Activated CD4-positive, alpha-beta T cell treated with anti-CD3 and anti-CD28 coated beads for 36 hours (primary cell): ENCODE measurements around the gene OR6X1. TPM values are rescaled to one million over a fixed set of nuclear protein-coding genes. Genes with fewer than 3 reads are reported as not detected.
"Not testable (repeated sequence)": the region's sequence is repeated elsewhere in the genome, so short reads cannot be mapped to it uniquely, and the experiment has no call there.

Experiments
- ATAC-seq: fragments of 200-7000 bp; cut with Tn5 transposase; one replicate; pipeline ENCODE4 v1.10.0; 2021; ENCODE audit warnings: mild to moderate bottlenecking, moderate library complexity
- CTCF ChIA-PET: fragments of 350-600 bp; sonication (Branson Sonifier 250); formaldehyde crosslinking; loops from one replicate; lab custom pipeline; 2021; ENCODE audit warnings: antibody characterized with exemption; lab: Charles Lee
- POLR2A ChIA-PET: fragments of 350-600 bp; sonication (Branson Sonifier 250); formaldehyde crosslinking; loops from one replicate; lab custom pipeline; 2021; ENCODE audit warnings: antibody characterized with exemption, inconsistent platforms; lab: Charles Lee
- DNase-seq: peaks from one replicate; pipeline ENCODE4 v3.0.0-alpha.2; 2020
- H3K27ac Mint-ChIP-seq: one replicate; pipeline ENCODE4 v1.8.0; 2021; ENCODE audit warnings: mixed read lengths
- H3K27me3 Mint-ChIP-seq: one replicate; pipeline ENCODE4 v1.8.0; 2021; ENCODE audit warnings: mixed read lengths
- H3K36me3 Mint-ChIP-seq: one replicate; pipeline ENCODE4 v1.8.0; 2021; ENCODE audit warnings: low read depth, mixed read lengths
- H3K4me1 Mint-ChIP-seq: one replicate; pipeline ENCODE4 v1.8.0; 2021; ENCODE audit warnings: mixed read lengths
- H3K4me3 Mint-ChIP-seq: one replicate; pipeline ENCODE4 v1.8.0; 2021; ENCODE audit warnings: mild to moderate bottlenecking, moderate library complexity, mixed read lengths
- H3K9me3 Mint-ChIP-seq: one replicate; pipeline ENCODE4 v1.8.0; 2021; ENCODE audit warnings: low read depth, mixed read lengths
- intact Hi-C, 2 experiments: fragments of 100-400 bp; cut with DNase I in 1 of 2; cut with micrococcal nuclease in 1 of 2; formaldehyde crosslinking; loops; one replicate each; pipeline versions ENCODE4 v1.14.2 to v1.15.1; 2022 to 2024; cut with DNase I, micrococcal nuclease
- total RNA-seq, 2 experiments: library from RNA; stranded (reverse); gene quantifications; one replicate each; pipeline ENCODE4 v1.2.3, GENCODE V29; 2021

Gene OR6X1
- total RNA-seq, 2 experiments from 2014 or later: not detected

- no peaks in the 10 kb centered on the region for H3K4me1 Mint-ChIP-seq
- no peak overlapping the region for H3K27ac Mint-ChIP-seq
- intact Hi-C loops: no loop called here
- peaks cover 28% of the 10 kb centered on the region for H3K9me3 Mint-ChIP-seq
- H3K36me3 Mint-ChIP-seq: peaks cover 60% of the 10 kb centered on the region
- CTCF ChIA-PET: interaction anchor here (0.5 to 1.3 kb wide), 4 partner anchors 14 to 149 kb away, joined by 3 to 5 read pairs (median 4); no protein-coding TSS in a partner anchor
- POLR2A ChIA-PET: no interaction called here
- DNase-seq (no peak), ATAC-seq (no peak)
- no peaks in the 10 kb centered on the region for H3K27me3 Mint-ChIP-seq
- no peak overlapping the region for H3K4me3 Mint-ChIP-seq
Observed at GRCh38 chr11:123729602-123730001, 24.7 kb downstream of the OR6X1 start.

DNA sequence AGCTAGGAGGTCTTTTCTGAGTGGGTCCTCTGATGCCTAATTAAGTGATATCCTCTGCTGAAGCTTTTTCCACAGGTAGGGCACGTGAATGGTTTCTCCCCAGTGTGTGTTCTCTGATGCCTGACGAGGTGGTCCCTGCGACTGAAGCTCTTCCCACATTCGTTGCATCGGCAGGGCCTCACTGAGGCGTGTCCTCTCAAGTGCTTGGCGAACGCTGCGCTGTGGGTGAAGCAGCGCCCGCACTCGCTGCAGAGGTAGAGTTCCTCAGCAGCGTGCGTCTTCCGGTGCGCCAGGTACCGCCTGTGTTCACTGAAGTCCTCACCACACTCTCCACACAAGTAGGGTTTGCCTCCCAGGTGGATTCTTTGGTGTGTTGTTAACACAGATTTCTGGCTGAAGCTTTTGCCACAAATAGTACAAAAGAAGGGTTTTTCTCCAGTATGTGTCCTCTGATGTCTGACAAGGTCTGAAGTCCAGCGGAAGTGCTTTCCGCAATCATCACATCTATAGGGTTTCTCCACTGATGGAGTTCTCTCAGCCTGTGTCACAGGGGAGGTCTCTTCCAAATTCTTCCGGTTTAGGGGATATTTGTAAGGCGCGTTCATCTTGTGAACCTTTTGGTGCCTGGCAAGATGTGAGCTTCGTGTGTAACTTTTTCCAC is 28.2 kb downstream of the OR6X1 start:
- no peaks in the 10 kb centered on the region for H3K27me3 Mint-ChIP-seq
- intact Hi-C loops: loop anchor here in 1 of 2 experiments (1.0 kb wide), 1 partner anchor 16 kb away; no protein-coding TSS in a partner anchor
- CTCF ChIA-PET: interaction anchor here (1.3 kb wide), 1 partner anchor 15 kb away, joined by 4 read pairs; no protein-coding TSS in a partner anchor
- H3K4me3 Mint-ChIP-seq: no peak overlapping the region
- H3K9me3 Mint-ChIP-seq: peaks cover 31% of the 10 kb centered on the region
- DNase-seq (no peak), ATAC-seq (no peak)
- POLR2A ChIA-PET: no interaction called here
- H3K4me1 Mint-ChIP-seq: no peaks in the 10 kb centered on the region
- peaks cover 66% of the 10 kb centered on the region for H3K36me3 Mint-ChIP-seq
- H3K27ac Mint-ChIP-seq: no peak overlapping the region

DNA sequence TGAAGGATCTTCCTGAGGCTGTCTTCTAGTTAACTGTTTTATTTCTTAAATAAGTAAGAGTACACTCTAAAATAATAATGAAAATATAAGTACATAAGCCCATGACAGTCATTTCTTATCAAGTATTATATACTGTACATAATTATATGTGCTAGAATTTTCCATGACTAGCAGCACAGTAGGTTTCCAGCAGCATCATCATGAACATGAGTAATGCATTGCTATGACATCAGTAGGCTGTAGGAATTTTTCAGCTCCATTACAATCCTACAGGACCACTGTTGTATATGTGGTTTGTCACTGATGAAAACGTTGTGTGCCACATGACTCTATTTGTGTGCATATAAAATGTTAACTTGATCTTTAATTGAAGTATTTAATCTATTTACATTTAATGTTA is 34.9 kb downstream of the OR6X1 start:
- peaks cover 14% of the 10 kb centered on the region for H3K27me3 Mint-ChIP-seq
- no peak for ATAC-seq
- H3K4me3 Mint-ChIP-seq: no peak overlapping the region
- peaks cover 13% of the 10 kb centered on the region for H3K36me3 Mint-ChIP-seq
- H3K27ac Mint-ChIP-seq: no peak overlapping the region
- ChIA-PET POLR2A (no interaction called here), CTCF (interaction anchor here (0.8 to 2.7 kb wide), 5 partner anchors 8 to 143 kb away, joined by 3 to 13 read pairs (median 5); no protein-coding TSS in a partner anchor)
- intact Hi-C loops: no loop called here
- H3K4me1 Mint-ChIP-seq: peaks cover 3% of the 10 kb centered on the region
- DNase-seq: no peak
- H3K9me3 Mint-ChIP-seq: peaks cover under 1% of the 10 kb centered on the region

DNA sequence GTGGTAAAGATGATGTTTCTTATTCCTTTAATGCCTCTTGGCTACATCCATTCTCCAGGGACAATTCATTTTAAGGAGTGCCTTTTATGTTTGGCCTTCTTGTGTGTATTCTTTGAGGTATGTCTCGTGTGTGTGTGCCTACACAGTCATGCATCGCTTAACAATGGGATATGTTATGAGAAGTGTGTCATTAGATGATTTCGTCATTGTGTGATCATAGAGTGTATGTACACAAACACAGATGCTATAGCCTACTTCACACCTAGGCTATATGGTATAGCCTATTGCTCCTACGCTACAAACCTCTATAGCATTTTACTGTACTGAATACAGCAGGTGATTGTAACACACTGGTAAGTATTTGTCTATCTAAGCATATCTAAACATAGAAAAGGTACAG is 35.8 kb downstream of the OR6X1 start:
- Mint-ChIP-seq H3K4me3 (no peak overlapping the region), H3K9me3 (no peaks in the 10 kb centered on the region), H3K4me1 (peaks cover 3% of the 10 kb centered on the region), H3K27ac (no peak overlapping the region), H3K27me3 (peaks cover 14% of the 10 kb centered on the region), H3K36me3 (peaks cover 5% of the 10 kb centered on the region)
- intact Hi-C loops: no loop called here
- ChIA-PET POLR2A (no interaction called here), CTCF (interaction anchor here (2.0 to 2.7 kb wide), 2 partner anchors 11 to 15 kb away, joined by 5 to 13 read pairs; no protein-coding TSS in a partner anchor)
- DNase-seq (no peak), ATAC-seq (no peak)

DNA sequence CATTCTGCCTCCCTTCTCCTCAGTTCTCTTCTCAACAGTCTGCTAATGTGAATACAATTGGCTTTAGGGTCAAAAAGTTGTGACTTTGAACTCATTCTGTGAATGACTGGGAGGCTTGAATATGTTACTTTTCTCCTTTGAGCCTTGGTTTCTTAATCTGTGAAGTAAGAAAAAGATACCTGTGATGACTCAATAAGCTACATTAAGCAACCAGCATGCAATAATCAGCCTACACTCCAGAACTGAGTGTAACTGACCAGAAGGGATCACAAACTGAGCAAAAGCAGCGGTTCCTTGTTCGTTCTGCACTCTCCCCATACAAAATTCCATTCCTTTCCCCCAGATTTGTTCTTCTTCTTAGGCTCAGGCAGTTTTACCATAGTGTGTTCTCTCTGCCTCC is 36.3 kb downstream of the OR6X1 start:
- POLR2A ChIA-PET: no interaction called here
- no peak for DNase-seq
- ATAC-seq: peak; percentile 49

DNA sequence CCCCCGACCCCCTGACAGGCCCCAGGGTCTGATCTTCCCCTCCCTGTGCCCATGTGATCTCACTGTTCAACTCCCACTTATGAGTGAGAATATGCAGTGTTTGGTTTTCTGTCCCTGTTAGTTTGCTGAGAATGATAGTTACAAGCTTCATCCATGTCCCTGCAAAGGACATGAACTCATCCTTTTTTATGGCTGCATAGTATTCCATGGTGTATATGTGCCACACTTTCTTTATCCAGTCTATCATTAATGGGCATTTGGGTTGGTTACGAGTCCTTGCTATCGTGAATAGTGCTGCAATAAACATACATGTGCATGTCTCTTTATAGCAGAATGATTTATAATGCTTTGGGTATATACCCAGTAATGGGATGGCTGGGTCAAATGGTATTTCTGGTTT is 41.7 kb downstream of the OR6X1 start:
- H3K36me3 Mint-ChIP-seq, H3K4me3 Mint-ChIP-seq, H3K9me3 Mint-ChIP-seq, intact Hi-C loops, H3K27ac Mint-ChIP-seq, ATAC-seq, H3K4me1 Mint-ChIP-seq, POLR2A ChIA-PET, DNase-seq: not testable (repeated sequence)
- H3K27me3 Mint-ChIP-seq: peaks cover 21% of the 10 kb centered on the region
- CTCF ChIA-PET: interaction anchor here (0.9 to 7.6 kb wide), 5 partner anchors 18 to 82 kb away, joined by 3 to 126 read pairs (median 5); no protein-coding TSS in a partner anchor

More for the DNA sequence above, 36.3 kb downstream of the OR6X1 start:
- no peak overlapping the region for H3K27ac Mint-ChIP-seq
- H3K27me3 Mint-ChIP-seq: peaks cover 14% of the 10 kb centered on the region
- no peaks in the 10 kb centered on the region for H3K9me3 Mint-ChIP-seq
- H3K36me3 Mint-ChIP-seq: peaks cover 1% of the 10 kb centered on the region
- CTCF ChIA-PET: interaction anchor here (2.7 kb wide), 1 partner anchor 10 kb away, joined by 13 read pairs; no protein-coding TSS in a partner anchor
- H3K4me1 Mint-ChIP-seq: peaks cover 3% of the 10 kb centered on the region
- no peak overlapping the region for H3K4me3 Mint-ChIP-seq
- intact Hi-C loops: no loop called here

GRCh38 chr11:123707606-123708205 is 46.6 kb downstream of the OR6X1 start:
- Mint-ChIP-seq H3K4me1 (no peaks in the 10 kb centered on the region), H3K36me3 (no peaks in the 10 kb centered on the region), H3K27ac (no peak overlapping the region), H3K9me3 (no peaks in the 10 kb centered on the region), H3K27me3 (peaks cover 12% of the 10 kb centered on the region), H3K4me3 (no peak overlapping the region)
- intact Hi-C loops: loop anchor here (1.0 to 5.0 kb wide), 3 partner anchors 66 to 195 kb away; no protein-coding TSS in a partner anchor
- ATAC-seq: peak; percentile 85
- peak; percentile 81 for DNase-seq
- POLR2A ChIA-PET: no interaction called here
- CTCF ChIA-PET: interaction anchor here (0.6 to 7.6 kb wide), 36 partner anchors 9 to 654 kb away, joined by 3 to 126 read pairs (median 4); no protein-coding TSS in a partner anchor

- CTCF ChIA-PET: interaction anchor here (0.7 to 7.6 kb wide), 31 partner anchors 9 to 654 kb away, joined by 3 to 126 read pairs (median 4); no protein-coding TSS in a partner anchor
- Mint-ChIP-seq H3K36me3 (no peaks in the 10 kb centered on the region), H3K9me3 (no peaks in the 10 kb centered on the region), H3K4me3 (no peak overlapping the region), H3K27me3 (peaks cover 10% of the 10 kb centered on the region), H3K4me1 (no peaks in the 10 kb centered on the region), H3K27ac (no peak overlapping the region)
- no peak for DNase-seq
- POLR2A ChIA-PET: no interaction called here
- intact Hi-C loops: loop anchor here (1.0 to 5.0 kb wide), 3 partner anchors 66 to 195 kb away; no protein-coding TSS in a partner anchor
- ATAC-seq: no peak
Observed at GRCh38 chr11:123707206-123707605, 47.1 kb downstream of the OR6X1 start.

DNA sequence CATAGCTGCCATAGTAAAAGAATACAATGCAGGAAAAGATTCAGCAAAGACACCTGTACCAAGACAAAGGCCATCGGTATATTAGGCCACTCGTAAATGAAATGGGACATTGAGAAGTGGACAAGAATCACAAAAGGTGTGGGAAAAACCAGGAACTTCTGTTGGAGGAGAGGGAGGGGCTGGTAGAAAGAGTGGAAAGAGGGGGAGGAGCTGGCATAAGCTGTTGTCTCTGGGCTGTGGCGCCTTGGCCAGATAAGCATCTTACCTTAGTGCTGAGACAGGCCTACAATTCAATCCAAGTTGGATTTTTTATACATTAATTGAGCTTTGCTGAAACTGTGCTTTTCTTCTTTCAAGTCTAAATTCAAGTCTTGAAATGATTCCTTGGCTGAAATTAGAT is 50.0 kb downstream of the OR6X1 start:
- POLR2A ChIA-PET: no interaction called here
- Mint-ChIP-seq H3K36me3 (no peaks in the 10 kb centered on the region), H3K27ac (no peak overlapping the region), H3K9me3 (no peaks in the 10 kb centered on the region), H3K4me3 (no peak overlapping the region), H3K4me1 (no peaks in the 10 kb centered on the region), H3K27me3 (peaks cover 11% of the 10 kb centered on the region)
- ATAC-seq: no peak
- intact Hi-C loops: no loop called here
- no peak for DNase-seq
- CTCF ChIA-PET: interaction anchor here (0.7 to 5.1 kb wide), 2 partner anchors 67 to 90 kb away, joined by 3 to 29 read pairs; no protein-coding TSS in a partner anchor
